ENCODE measurements around the gene MAML3. TPM values are rescaled to one million over a fixed set of nuclear protein-coding genes. Genes with fewer than 3 reads are reported as not detected.
"Not testable (repeated sequence)": the region's sequence is repeated elsewhere in the genome, so short reads cannot be mapped to it uniquely, and the experiment has no call there.

MAML3 gene
- total and polyA plus RNA-seq, 2 donors, result 6.7 to 7.0 TPM

- no peak overlapping the region for H3K4me3 ChIP-seq (ENCODE audit: low read depth, low read length)
- 92% methylated on average over 10 of the region's 10 CpGs for WGBS
- H3K4me1 ChIP-seq (ENCODE audit: insufficient read depth), result no peaks in the 10 kb centered on the region
Measured at GRCh38 chr4:139718833-139719232, 435.2 kb downstream of the MAML3 start.

GRCh38 chr4:139718358-139718757 lies 435.6 kb downstream of the MAML3 start:
- WGBS, result 94% methylated on average over 6 of the region's 6 CpGs
- DNase-seq (ENCODE audit: extremely low spot score), result no peak

More at GRCh38 chr4:139718833-139719232, 435.2 kb downstream of the MAML3 start:
- H3K27ac ChIP-seq (ENCODE audit: low read depth), result no peak overlapping the region
- DNase-seq (ENCODE audit: extremely low spot score), result no peak
- no peaks in the 10 kb centered on the region for H3K36me3 ChIP-seq (ENCODE audit: insufficient read depth)

GRCh38 chr4:139715746-139716391 lies 438.1 kb downstream of the MAML3 start:
- no peak overlapping the region for H3K27ac ChIP-seq (ENCODE audit: low read depth)
- H3K4me1 ChIP-seq (ENCODE audit: insufficient read depth), result no peaks in the 10 kb centered on the region
- no peak overlapping the region for H3K4me3 ChIP-seq (ENCODE audit: low read depth, low read length)
- no peaks in the 10 kb centered on the region for H3K36me3 ChIP-seq (ENCODE audit: insufficient read depth)
- DNase-seq (ENCODE audit: extremely low spot score), result no peak
- whole genome bisulfite sequencing, result 52% methylated on average over 9 of the region's 9 CpGs

More at GRCh38 chr4:139718358-139718757, 435.6 kb downstream of the MAML3 start:
- Histone ChIP-seq H3K27ac (ENCODE audit: low read depth) (no peak overlapping the region), H3K36me3 (ENCODE audit: insufficient read depth) (no peaks in the 10 kb centered on the region), H3K4me3 (ENCODE audit: low read depth, low read length) (no peak overlapping the region), H3K4me1 (ENCODE audit: insufficient read depth) (no peaks in the 10 kb centered on the region)

- DNase-seq (ENCODE audit: extremely low spot score), result no peak
- Histone ChIP-seq H3K27ac (ENCODE audit: low read depth) (no peak overlapping the region), H3K4me1 (ENCODE audit: insufficient read depth) (no peaks in the 10 kb centered on the region), H3K36me3 (ENCODE audit: insufficient read depth) (no peaks in the 10 kb centered on the region), H3K4me3 (ENCODE audit: low read depth, low read length) (no peak overlapping the region)
- WGBS, result 73% methylated on average over 2 of the region's 2 CpGs
Measured at GRCh38 chr4:139712882-139713281, 441.1 kb downstream of the MAML3 start.

GRCh38 chr4:139711461-139711860 lies 442.5 kb downstream of the MAML3 start:
- Histone ChIP-seq H3K4me3 (ENCODE audit: low read depth, low read length) (no peak overlapping the region), H3K36me3 (ENCODE audit: insufficient read depth) (no peaks in the 10 kb centered on the region), H3K27ac (ENCODE audit: low read depth) (no peak overlapping the region), H3K4me1 (ENCODE audit: insufficient read depth) (no peaks in the 10 kb centered on the region)
- DNase-seq (ENCODE audit: extremely low spot score), result no peak
- 70% methylated on average over 4 of the region's 4 CpGs for WGBS

GRCh38 chr4:139710073-139710472 lies 443.9 kb downstream of the MAML3 start:
- Histone ChIP-seq H3K36me3 (ENCODE audit: insufficient read depth) (no peaks in the 10 kb centered on the region), H3K27ac (ENCODE audit: low read depth) (no peak overlapping the region), H3K4me3 (ENCODE audit: low read depth, low read length) (no peak overlapping the region), H3K4me1 (ENCODE audit: insufficient read depth) (no peaks in the 10 kb centered on the region)
- no peak for DNase-seq (ENCODE audit: extremely low spot score)
- WGBS, result 60% methylated on average over 2 of the region's 2 CpGs

- WGBS, result 86% methylated on average over 1 of the region's 1 CpG
- no peaks in the 10 kb centered on the region for H3K36me3 ChIP-seq (ENCODE audit: insufficient read depth)
- no peak overlapping the region for H3K27ac ChIP-seq (ENCODE audit: low read depth)
- H3K4me3 ChIP-seq (ENCODE audit: low read depth, low read length), result no peak overlapping the region
- no peak for DNase-seq (ENCODE audit: extremely low spot score)
- no peaks in the 10 kb centered on the region for H3K4me1 ChIP-seq (ENCODE audit: insufficient read depth)
Measured at GRCh38 chr4:139709660-139710059, 444.3 kb downstream of the MAML3 start.

- no peak overlapping the region for H3K27ac ChIP-seq (ENCODE audit: low read depth)
- H3K4me1 ChIP-seq (ENCODE audit: insufficient read depth), result no peaks in the 10 kb centered on the region
- 98% methylated on average over 4 of the region's 4 CpGs for WGBS
- DNase-seq (ENCODE audit: extremely low spot score), result no peak
- H3K4me3 ChIP-seq (ENCODE audit: low read depth, low read length), result no peak overlapping the region
- H3K36me3 ChIP-seq (ENCODE audit: insufficient read depth), result peaks cover 3% of the 10 kb centered on the region
Measured at GRCh38 chr4:139704915-139705485, 449.0 kb downstream of the MAML3 start.

- Histone ChIP-seq H3K4me1 (ENCODE audit: insufficient read depth) (no peaks in the 10 kb centered on the region), H3K4me3 (ENCODE audit: low read depth, low read length) (no peak overlapping the region), H3K36me3 (ENCODE audit: insufficient read depth) (peaks cover 3% of the 10 kb centered on the region), H3K27ac (ENCODE audit: low read depth) (no peak overlapping the region)
- no peak for DNase-seq (ENCODE audit: extremely low spot score)
- 67% methylated on average over 5 of the region's 5 CpGs for WGBS
Measured at GRCh38 chr4:139700568-139700967, 453.4 kb downstream of the MAML3 start.

- WGBS, result 96% methylated on average over 17 of the region's 25 CpGs
- not testable (repeated sequence) for H3K4me3 ChIP-seq (ENCODE audit: low read depth, low read length); H3K4me1 ChIP-seq (ENCODE audit: insufficient read depth); DNase-seq (ENCODE audit: extremely low spot score); H3K36me3 ChIP-seq (ENCODE audit: insufficient read depth); H3K27ac ChIP-seq (ENCODE audit: low read depth)
Measured at GRCh38 chr4:139698167-139698925, 455.6 kb downstream of the MAML3 start.

- no peaks in the 10 kb centered on the region for H3K4me1 ChIP-seq (ENCODE audit: insufficient read depth)
- H3K27ac ChIP-seq (ENCODE audit: low read depth), result no peak overlapping the region
- H3K4me3 ChIP-seq (ENCODE audit: low read depth, low read length), result no peak overlapping the region
- 89% methylated on average over 5 of the region's 5 CpGs for WGBS
- DNase-seq (ENCODE audit: extremely low spot score), result no peak
- peaks cover 3% of the 10 kb centered on the region for H3K36me3 ChIP-seq (ENCODE audit: insufficient read depth)
Measured at GRCh38 chr4:139696491-139696890, 457.5 kb downstream of the MAML3 start.

GRCh38 chr4:139694522-139695107 lies 459.4 kb downstream of the MAML3 start:
- Histone ChIP-seq H3K4me3 (ENCODE audit: low read depth, low read length) (no peak overlapping the region), H3K36me3 (ENCODE audit: insufficient read depth) (no peaks in the 10 kb centered on the region)

GRCh38 chr4:139692309-139693012 lies 461.5 kb downstream of the MAML3 start:
- Histone ChIP-seq H3K4me1 (ENCODE audit: insufficient read depth) (no peaks in the 10 kb centered on the region), H3K4me3 (ENCODE audit: low read depth, low read length) (no peak overlapping the region), H3K36me3 (ENCODE audit: insufficient read depth) (no peaks in the 10 kb centered on the region), H3K27ac (ENCODE audit: low read depth) (no peak overlapping the region)
- 62% methylated on average over 4 of the region's 4 CpGs for WGBS
- DNase-seq (ENCODE audit: extremely low spot score), result no peak

More at GRCh38 chr4:139694522-139695107, 459.4 kb downstream of the MAML3 start:
- no peak for DNase-seq (ENCODE audit: extremely low spot score)
- WGBS, result 84% methylated on average over 3 of the region's 3 CpGs
- Histone ChIP-seq H3K27ac (ENCODE audit: low read depth) (no peak overlapping the region), H3K4me1 (ENCODE audit: insufficient read depth) (no peaks in the 10 kb centered on the region)

Measured in urinary bladder (tissue), 4 donors.